ENCODE data around the gene CSTPP1. TPM values are rescaled to one million over a fixed set of nuclear protein-coding genes. Genes with fewer than 3 reads are reported as not detected.
"Not testable (repeated sequence)": the region's sequence is repeated elsewhere in the genome, so short reads cannot be mapped to it uniquely, and the experiment has no call there.

CSTPP1 gene
- total RNA-seq, 1 donor from 2014 or later: 32.8 TPM

DNA sequence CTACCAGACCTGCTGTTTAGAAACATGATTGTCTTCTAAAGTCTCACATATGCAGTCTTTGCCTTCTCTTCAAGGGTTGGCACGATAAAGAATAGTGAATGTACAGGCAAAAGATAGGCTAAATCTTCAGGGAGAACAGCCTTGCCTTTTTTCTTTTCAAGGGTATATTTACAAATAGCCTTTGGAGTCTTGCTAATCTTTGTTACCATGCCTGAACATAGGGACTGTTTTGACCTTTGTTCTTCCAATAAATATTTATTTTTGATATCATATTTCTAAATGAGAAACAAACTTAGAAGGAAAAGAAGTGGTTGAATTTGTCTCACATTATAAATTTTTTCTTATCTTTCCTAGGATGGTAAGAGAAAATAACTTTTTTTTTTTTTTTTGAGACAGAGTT lies 12.7 kb downstream of the CSTPP1 start:
- intact Hi-C loops (cut with DNase I): no loop called here
- H3K27ac ChIP-seq: no peak overlapping the region
- no peaks in the 10 kb centered on the region for H3K27me3 ChIP-seq (ENCODE audit: low read depth)
- no peaks in the 10 kb centered on the region for H3K36me3 ChIP-seq
- no peaks in the 10 kb centered on the region for H3K9me3 ChIP-seq
- H3K4me1 ChIP-seq: no peaks in the 10 kb centered on the region
- no peak overlapping the region for H3K4me3 ChIP-seq
- ATAC-seq (no peak), DNase-seq (no peak)
- TF ChIP-seq, protein P1, sequence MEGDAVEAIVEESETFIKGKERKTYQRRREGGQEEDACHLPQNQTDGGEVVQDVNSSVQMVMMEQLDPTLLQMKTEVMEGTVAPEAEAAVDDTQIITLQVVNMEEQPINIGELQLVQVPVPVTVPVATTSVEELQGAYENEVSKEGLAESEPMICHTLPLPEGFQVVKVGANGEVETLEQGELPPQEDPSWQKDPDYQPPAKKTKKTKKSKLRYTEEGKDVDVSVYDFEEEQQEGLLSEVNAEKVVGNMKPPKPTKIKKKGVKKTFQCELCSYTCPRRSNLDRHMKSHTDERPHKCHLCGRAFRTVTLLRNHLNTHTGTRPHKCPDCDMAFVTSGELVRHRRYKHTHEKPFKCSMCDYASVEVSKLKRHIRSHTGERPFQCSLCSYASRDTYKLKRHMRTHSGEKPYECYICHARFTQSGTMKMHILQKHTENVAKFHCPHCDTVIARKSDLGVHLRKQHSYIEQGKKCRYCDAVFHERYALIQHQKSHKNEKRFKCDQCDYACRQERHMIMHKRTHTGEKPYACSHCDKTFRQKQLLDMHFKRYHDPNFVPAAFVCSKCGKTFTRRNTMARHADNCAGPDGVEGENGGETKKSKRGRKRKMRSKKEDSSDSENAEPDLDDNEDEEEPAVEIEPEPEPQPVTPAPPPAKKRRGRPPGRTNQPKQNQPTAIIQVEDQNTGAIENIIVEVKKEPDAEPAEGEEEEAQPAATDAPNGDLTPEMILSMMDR (IDR thresholded peaks at IDR 0.05): no peak

DNA sequence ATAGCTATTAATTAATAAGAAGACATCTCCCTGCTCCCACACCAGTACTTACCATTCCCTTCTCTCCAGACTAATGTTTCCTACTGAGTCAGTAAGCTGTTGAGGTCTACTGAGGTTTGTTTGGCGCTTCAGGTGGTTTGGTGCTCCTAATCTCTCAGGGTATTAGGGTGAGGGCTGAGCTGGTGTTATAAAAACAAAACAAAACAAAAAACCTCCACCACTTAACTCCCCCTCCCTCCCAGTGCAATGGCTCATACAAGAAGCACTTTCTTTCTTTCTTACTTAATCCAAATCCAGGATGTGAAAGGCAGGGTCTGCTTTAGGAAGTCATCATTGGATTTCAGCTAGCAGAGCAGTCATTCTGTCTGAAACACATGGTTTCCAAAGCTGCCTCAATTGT lies 15.3 kb downstream of the CSTPP1 start:
- H3K36me3 ChIP-seq: no peaks in the 10 kb centered on the region
- intact Hi-C loops (cut with DNase I): no loop called here
- no peaks in the 10 kb centered on the region for H3K4me1 ChIP-seq
- no peak overlapping the region for H3K27ac ChIP-seq
- TF ChIP-seq, protein P1 (IDR thresholded peaks at IDR 0.05): no peak
- no peaks in the 10 kb centered on the region for H3K9me3 ChIP-seq
- ATAC-seq (no peak), DNase-seq (no peak)
- H3K27me3 ChIP-seq (ENCODE audit: low read depth): no peaks in the 10 kb centered on the region
- H3K4me3 ChIP-seq: no peak overlapping the region

DNA sequence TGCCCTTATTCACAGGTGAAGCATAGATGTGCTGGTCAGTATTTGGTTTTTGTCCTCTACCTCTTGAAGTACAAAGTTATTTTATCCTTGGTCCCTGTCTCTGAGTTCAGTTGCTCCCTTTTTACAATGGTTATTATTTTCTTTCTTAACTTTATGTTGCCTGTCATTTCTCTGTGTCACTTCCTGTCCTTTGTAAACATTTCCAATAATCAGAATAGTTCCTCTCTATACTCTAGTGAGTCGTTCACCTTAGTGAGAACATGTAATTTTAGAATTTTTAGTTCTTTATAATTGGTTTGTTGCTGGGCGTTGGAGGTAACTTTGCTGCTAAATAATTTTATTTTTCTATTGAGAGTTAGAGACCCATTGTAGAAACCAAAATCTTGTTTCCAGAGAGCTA lies 16.0 kb downstream of the CSTPP1 start:
- DNase-seq: no peak
- Histone ChIP-seq H3K4me1 (no peaks in the 10 kb centered on the region), H3K9me3 (no peaks in the 10 kb centered on the region), H3K4me3 (no peak overlapping the region), H3K27ac (no peak overlapping the region), H3K27me3 (ENCODE audit: low read depth) (no peaks in the 10 kb centered on the region), H3K36me3 (no peaks in the 10 kb centered on the region)
- intact Hi-C loops (cut with DNase I): no loop called here
- no peak for ATAC-seq
- TF ChIP-seq, protein P1 (IDR thresholded peaks at IDR 0.05): no peak

DNA sequence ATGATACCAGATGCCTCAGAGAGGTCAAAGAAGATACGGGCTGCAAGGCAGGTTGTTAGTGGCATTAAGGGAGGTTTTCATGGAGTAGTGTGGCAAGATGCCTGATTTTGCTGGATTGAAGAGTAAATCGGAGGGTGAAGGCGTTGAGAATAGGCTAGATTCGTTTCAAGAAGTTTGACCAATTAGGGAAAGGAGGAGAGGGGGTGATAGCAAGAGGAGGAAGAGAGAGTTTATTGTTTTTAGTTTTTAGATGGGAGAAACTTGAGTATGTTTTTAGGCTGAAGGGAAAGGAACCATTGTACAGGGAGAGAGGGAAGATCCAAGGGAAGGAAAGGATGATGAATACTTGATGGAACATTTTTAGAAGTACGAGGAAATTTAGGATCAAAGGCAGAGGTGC lies 16.5 kb downstream of the CSTPP1 start:
- Histone ChIP-seq H3K4me1 (no peaks in the 10 kb centered on the region), H3K27ac (no peak overlapping the region), H3K27me3 (ENCODE audit: low read depth) (no peaks in the 10 kb centered on the region), H3K36me3 (no peaks in the 10 kb centered on the region), H3K9me3 (no peaks in the 10 kb centered on the region), H3K4me3 (no peak overlapping the region)
- intact Hi-C loops (cut with DNase I): no loop called here
- DNase-seq (no peak), ATAC-seq (no peak)
- TF ChIP-seq, protein P1 (IDR thresholded peaks at IDR 0.05): no peak

DNA sequence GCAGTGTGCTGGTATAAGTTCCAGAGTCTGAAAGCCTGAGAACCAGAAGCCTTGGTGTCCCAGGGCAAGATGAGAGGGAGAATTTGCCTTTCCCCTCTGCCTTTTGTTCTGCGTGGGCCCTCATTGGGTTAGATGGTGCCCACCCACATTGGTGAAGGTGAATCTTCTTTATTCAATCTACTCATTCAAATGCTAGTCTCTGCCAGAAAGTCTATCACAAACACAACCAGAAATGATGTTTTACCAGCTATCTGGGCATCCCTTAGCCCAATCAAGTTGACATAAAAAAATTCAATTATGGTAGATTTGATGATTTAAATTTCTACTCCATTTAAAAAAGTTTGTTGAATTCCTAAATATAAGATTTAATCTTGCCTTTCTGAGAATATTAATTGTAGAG lies 22.2 kb downstream of the CSTPP1 start:
- Histone ChIP-seq H3K27me3 (ENCODE audit: low read depth) (no peaks in the 10 kb centered on the region), H3K27ac (no peak overlapping the region), H3K9me3 (no peaks in the 10 kb centered on the region), H3K36me3 (no peaks in the 10 kb centered on the region), H3K4me3 (no peak overlapping the region), H3K4me1 (no peaks in the 10 kb centered on the region)
- ATAC-seq (no peak), DNase-seq (no peak)
- TF ChIP-seq, protein P1 (IDR thresholded peaks at IDR 0.05): no peak
- intact Hi-C loops (cut with DNase I): no loop called here

DNA sequence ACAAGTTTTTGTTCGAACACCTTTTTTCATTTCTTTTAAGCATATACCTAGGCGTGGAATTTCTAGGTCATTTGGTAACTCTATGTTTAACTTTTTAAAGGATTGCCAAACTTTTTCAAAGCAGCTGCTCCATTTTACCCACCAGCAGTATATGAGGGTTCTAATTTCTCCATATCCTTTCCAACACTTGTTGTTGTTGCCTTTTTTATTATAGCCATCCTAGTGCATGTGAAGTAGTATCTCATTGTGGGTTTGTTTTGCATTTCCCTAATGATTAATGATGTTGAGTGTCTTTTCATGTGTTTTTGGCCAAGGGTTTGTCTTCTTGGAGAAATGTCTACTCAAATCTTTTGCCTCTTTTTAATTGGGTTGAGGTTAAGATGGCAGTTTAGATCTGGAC lies 24.5 kb downstream of the CSTPP1 start:
- TF ChIP-seq, protein P1 (IDR thresholded peaks at IDR 0.05): no peak
- no peak for DNase-seq
- no peaks in the 10 kb centered on the region for H3K27me3 ChIP-seq (ENCODE audit: low read depth)
- no peaks in the 10 kb centered on the region for H3K36me3 ChIP-seq
- no peak overlapping the region for H3K4me3 ChIP-seq
- H3K27ac ChIP-seq: no peak overlapping the region
- H3K4me1 ChIP-seq: no peaks in the 10 kb centered on the region
- ATAC-seq: no peak
- H3K9me3 ChIP-seq: no peaks in the 10 kb centered on the region
- intact Hi-C loops (cut with DNase I): no loop called here

DNA sequence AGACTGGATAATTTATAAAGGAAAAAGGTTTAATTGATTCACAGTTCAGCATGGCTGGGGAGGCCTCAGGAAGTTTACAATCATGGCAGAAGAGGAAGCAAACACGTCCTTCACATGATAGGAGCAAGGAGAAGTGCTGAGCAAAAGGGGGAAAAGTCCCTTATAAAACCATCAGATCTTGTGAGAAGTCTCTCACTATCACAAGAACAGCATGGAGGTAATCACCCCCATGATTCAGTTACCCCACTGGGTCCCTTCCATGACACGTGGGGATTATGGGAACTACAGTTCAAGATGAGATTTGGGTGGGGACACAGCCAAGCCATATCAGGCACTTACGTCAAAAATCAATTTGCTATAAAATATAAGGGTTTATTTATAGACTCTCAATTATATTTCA lies 25.3 kb downstream of the CSTPP1 start:
- H3K4me1 ChIP-seq; H3K9me3 ChIP-seq; H3K36me3 ChIP-seq; H3K27ac ChIP-seq; H3K27me3 ChIP-seq (ENCODE audit: low read depth); H3K4me3 ChIP-seq; ATAC-seq; DNase-seq; intact Hi-C loops (cut with DNase I): not testable (repeated sequence)

Measured in lower lobe of right lung (tissue), 2 donors.